ENCODE data around the gene CDC27.
A peak's percentile ranks its signal among the peaks of the same experiment; 100 is the strongest.

The CDC27 gene

DNA sequence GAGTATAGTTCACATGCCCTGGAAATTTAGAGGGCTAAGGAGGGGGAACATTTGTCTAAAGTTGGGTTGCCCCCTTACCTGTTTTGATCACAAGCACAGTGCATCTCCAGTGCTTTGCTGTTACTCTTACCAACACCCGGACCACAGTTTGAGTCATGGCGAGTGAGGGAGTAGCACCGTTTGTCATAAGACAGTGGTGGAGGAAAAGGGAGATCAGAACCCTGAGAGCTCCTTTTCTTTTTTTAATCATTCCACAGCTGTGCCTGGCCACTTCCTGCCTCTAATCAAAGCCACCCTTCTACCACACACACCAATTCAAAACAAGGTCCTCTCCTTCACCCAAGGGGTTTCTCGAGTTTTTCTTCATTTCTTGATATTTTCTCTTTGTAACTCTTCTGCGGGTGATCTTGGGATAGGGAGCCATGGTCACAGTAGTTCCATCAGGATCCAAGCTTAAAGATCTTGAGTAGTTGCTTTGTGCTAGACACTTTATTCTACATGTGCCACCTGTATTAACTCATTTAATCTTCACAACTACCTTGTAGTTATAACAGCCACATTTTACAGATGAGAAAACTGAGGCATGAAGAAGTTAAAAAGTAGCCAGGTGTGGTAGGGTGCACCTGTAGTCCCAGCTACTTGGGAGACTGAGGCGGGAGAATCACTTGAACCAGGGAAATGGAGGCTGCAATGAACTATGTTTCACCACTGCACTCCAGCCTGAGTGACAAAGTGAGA lies 15.1 kb upstream of the CDC27 start:
- peak overlapping the region; percentile 60 for H3K4me3 ChIP-seq (ENCODE audit: low read length)
- H3K27ac ChIP-seq (ENCODE audit: low read depth, low read length), result peak overlapping the region; percentile 76
- no peaks in the 10 kb centered on the region for H3K9me3 ChIP-seq (ENCODE audit: control insufficient read depth, insufficient read depth, low read length)
- no peaks in the 10 kb centered on the region for H3K79me2 ChIP-seq (ENCODE audit: control insufficient read depth, low read length)
- no peak for TF ChIP-seq EZH2phosphoT487 (IDR thresholded peaks at IDR 0.05; ENCODE audit: borderline replicate concordance, low read length)
- TF ChIP-seq, protein P1, sequence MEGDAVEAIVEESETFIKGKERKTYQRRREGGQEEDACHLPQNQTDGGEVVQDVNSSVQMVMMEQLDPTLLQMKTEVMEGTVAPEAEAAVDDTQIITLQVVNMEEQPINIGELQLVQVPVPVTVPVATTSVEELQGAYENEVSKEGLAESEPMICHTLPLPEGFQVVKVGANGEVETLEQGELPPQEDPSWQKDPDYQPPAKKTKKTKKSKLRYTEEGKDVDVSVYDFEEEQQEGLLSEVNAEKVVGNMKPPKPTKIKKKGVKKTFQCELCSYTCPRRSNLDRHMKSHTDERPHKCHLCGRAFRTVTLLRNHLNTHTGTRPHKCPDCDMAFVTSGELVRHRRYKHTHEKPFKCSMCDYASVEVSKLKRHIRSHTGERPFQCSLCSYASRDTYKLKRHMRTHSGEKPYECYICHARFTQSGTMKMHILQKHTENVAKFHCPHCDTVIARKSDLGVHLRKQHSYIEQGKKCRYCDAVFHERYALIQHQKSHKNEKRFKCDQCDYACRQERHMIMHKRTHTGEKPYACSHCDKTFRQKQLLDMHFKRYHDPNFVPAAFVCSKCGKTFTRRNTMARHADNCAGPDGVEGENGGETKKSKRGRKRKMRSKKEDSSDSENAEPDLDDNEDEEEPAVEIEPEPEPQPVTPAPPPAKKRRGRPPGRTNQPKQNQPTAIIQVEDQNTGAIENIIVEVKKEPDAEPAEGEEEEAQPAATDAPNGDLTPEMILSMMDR (IDR thresholded peaks at IDR 0.05; ENCODE audit: low read depth, low read length, poor library complexity, severe bottlenecking), result no peak
- no peaks in the 10 kb centered on the region for H3K9me2 ChIP-seq (replicated peaks; ENCODE audit: control insufficient read depth, low read length)
- H3K4me1 ChIP-seq (ENCODE audit: control insufficient read depth, low read length), result peaks cover 87% of the 10 kb centered on the region
- peaks cover 32% of the 10 kb centered on the region; the same call in 1 of the 2 replicates for H3F3A ChIP-seq (ENCODE audit: control insufficient read depth, insufficient read depth)
- H3K36me3 ChIP-seq (ENCODE audit: control insufficient read depth, low read length), result peaks cover 3% of the 10 kb centered on the region; the same call in 1 of the 2 replicates
- H4K20me1 ChIP-seq (ENCODE audit: control insufficient read depth, insufficient read depth, low read depth, low read length), result no peaks in the 10 kb centered on the region
- H3K27me3 ChIP-seq (ENCODE audit: control insufficient read depth, low read length), result no peaks in the 10 kb centered on the region
- H3K4me2 ChIP-seq (ENCODE audit: low read length), result peak overlapping the region; percentile 77

DNA sequence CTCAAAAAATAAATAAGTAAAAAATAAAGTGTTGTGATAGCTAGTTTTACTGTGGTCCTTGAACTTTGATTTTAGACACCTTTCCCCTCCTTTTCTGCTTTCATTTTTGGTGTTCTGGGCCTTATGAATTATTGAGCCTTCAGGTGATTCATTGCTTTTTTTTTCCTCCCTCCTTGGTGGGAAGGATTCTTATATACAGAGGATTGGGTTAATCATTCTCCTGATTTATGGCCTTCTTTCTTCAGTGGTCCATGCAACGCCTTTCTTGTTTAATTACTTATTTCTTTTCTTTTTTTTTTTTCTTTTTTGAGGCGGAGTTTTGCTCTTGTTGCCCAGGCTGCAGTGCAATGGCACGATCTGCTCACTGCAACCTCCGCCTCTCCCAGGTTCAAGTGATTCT lies 12.1 kb upstream of the CDC27 start:
- Histone ChIP-seq H3K4me2 (ENCODE audit: low read length) (peak overlapping the region; percentile 88), H3K79me2 (ENCODE audit: control insufficient read depth, low read length) (no peaks in the 10 kb centered on the region), H3K36me3 (ENCODE audit: control insufficient read depth, low read length) (peaks cover 3% of the 10 kb centered on the region; the same call in 1 of the 2 replicates), H3K9me3 (ENCODE audit: control insufficient read depth, insufficient read depth, low read length) (no peaks in the 10 kb centered on the region), H3K27me3 (ENCODE audit: control insufficient read depth, low read length) (no peaks in the 10 kb centered on the region), H3K9me2 (replicated peaks; ENCODE audit: control insufficient read depth, low read length) (no peaks in the 10 kb centered on the region), H3F3A (ENCODE audit: control insufficient read depth, insufficient read depth) (peaks cover 13% of the 10 kb centered on the region; the same call in 1 of the 2 replicates), H3K4me1 (ENCODE audit: control insufficient read depth, low read length) (peaks cover 66% of the 10 kb centered on the region), H4K20me1 (ENCODE audit: control insufficient read depth, insufficient read depth, low read depth, low read length) (no peaks in the 10 kb centered on the region), H3K4me3 (ENCODE audit: low read length) (no peak overlapping the region), H3K27ac (ENCODE audit: low read depth, low read length) (peak overlapping the region; percentile 89; the same call in 1 of the 2 replicates)
- TF ChIP-seq, protein P1 (IDR thresholded peaks at IDR 0.05; ENCODE audit: low read depth, low read length, poor library complexity, severe bottlenecking), result no peak
- no peak for TF ChIP-seq EZH2phosphoT487 (IDR thresholded peaks at IDR 0.05; ENCODE audit: borderline replicate concordance, low read length)

DNA sequence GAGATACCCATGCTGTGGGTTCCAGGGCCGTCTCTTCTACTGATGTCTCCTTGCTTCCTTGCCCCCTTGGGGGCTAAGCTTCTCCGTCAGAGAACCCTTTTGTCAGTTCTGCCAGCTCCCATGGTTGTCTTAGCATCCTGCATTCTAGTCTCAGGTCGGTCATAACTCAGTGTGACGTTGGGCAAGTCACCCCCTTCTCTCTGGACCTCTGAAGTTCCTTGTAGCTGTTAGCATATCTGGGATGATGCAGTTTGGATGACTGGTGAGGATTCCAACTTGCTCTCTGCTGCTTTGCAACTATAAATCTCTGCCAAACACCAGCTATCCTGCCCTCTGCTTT lies 11.2 kb upstream of the CDC27 start:
- H3K4me1 ChIP-seq (ENCODE audit: control insufficient read depth, low read length), result peaks cover 57% of the 10 kb centered on the region
- peak overlapping the region; percentile 88 for H3K4me2 ChIP-seq (ENCODE audit: low read length)
- H3K27me3 ChIP-seq (ENCODE audit: control insufficient read depth, low read length), result no peaks in the 10 kb centered on the region
- H3K9me2 ChIP-seq (replicated peaks; ENCODE audit: control insufficient read depth, low read length), result no peaks in the 10 kb centered on the region
- H3K9me3 ChIP-seq (ENCODE audit: control insufficient read depth, insufficient read depth, low read length), result no peaks in the 10 kb centered on the region
- peaks cover 10% of the 10 kb centered on the region; the same call in 1 of the 2 replicates for H3F3A ChIP-seq (ENCODE audit: control insufficient read depth, insufficient read depth)
- peaks cover 2% of the 10 kb centered on the region; the same call in 1 of the 2 replicates for H3K36me3 ChIP-seq (ENCODE audit: control insufficient read depth, low read length)
- H3K79me2 ChIP-seq (ENCODE audit: control insufficient read depth, low read length), result no peaks in the 10 kb centered on the region
- H3K4me3 ChIP-seq (ENCODE audit: low read length), result peak overlapping the region; percentile 69
- no peak for TF ChIP-seq EZH2phosphoT487 (IDR thresholded peaks at IDR 0.05; ENCODE audit: borderline replicate concordance, low read length)
- TF ChIP-seq, protein P1 (IDR thresholded peaks at IDR 0.05; ENCODE audit: low read depth, low read length, poor library complexity, severe bottlenecking), result no peak
- no peaks in the 10 kb centered on the region for H4K20me1 ChIP-seq (ENCODE audit: control insufficient read depth, insufficient read depth, low read depth, low read length)
- peak overlapping the region; percentile 89 for H3K27ac ChIP-seq (ENCODE audit: low read depth, low read length)
